Measurements from ENCODE around the gene ANKRD18B.
A peak's percentile ranks its signal among the peaks of the same experiment; 100 is the strongest.

GRCh38 chr9:33498387-33498786, 25.7 kb upstream of the ANKRD18B start:
- TF ChIP-seq CTCF (IDR thresholded peaks at IDR 0.05) (peak; percentile 40), EZH2 (IDR thresholded peaks at IDR 0.05; ENCODE audit: borderline replicate concordance, insufficient read depth, low read depth, low read length, poor library complexity, severe bottlenecking) (no peak)

All from B cell (primary cell).